Endothelial cell of umbilical vein (primary cell): ENCODE measurements around the gene BCAS4. TPM values are rescaled to one million over a fixed set of nuclear protein-coding genes. Genes with fewer than 3 reads are reported as not detected.

Experiments
- BruUV-seq: library from RNA; stranded (reverse); fragments of 400-500 nt; replicated peaks from 2 replicates; lab custom pipeline; 2021; lab: Mats Ljungman, UMichigan
- CTCF ChIA-PET: fragments of 300-600, 350-600 bp; sonication (Branson Sonifier 250); formaldehyde crosslinking; loops from one replicate; lab custom pipeline; 2021; ENCODE audit warnings: antibody characterized with exemption, inconsistent platforms; lab: Charles Lee
- POLR2A ChIA-PET: fragments of 300-600, 350-600 bp; sonication (Branson Sonifier 250); formaldehyde crosslinking; loops from one replicate; lab custom pipeline; 2021; ENCODE audit warnings: antibody characterized with exemption, inconsistent platforms; lab: Charles Lee
- DNase-seq: peaks from one replicate; pipeline ENCODE4 v3.0.0-alpha.2; 2011; ENCODE audit warnings: low read depth, low spot score
- FAIRE-seq: peaks from 2 replicates; lab custom pipeline; 2011; peaks lifted over from hg19 to GRCh38; lab: Jason Lieb, UNC
- H2AFZ ChIP-seq: 2 replicates; pipeline ENCODE4 v1.6.0; 2012; ENCODE audit warnings: low read depth, low read length, control low read depth, inconsistent platforms
- H3K27ac ChIP-seq: 2 replicates; pipeline ENCODE4 v1.5.1; 2011; ENCODE audit warnings: low read depth, mild to moderate bottlenecking, control low read depth, low read length, moderate library complexity; ENCODE audit not compliant: insufficient read depth
- H3K27me3 ChIP-seq, 2 experiments: 2 replicates each; pipeline versions ENCODE4 v1.6.0 to v1.6.1; 2011; ENCODE audit warnings: low read length in 2 of 2, mixed read lengths in 1 of 2; ENCODE audit not compliant: control insufficient read depth in 2 of 2, insufficient read depth in 2 of 2
- H3K36me3 ChIP-seq, 2 experiments: 2 replicates in 1 of 2; 3 replicates in 1 of 2; pipeline ENCODE4 v1.5.1; 2011; ENCODE audit warnings: low read length in 2 of 2, mild to moderate bottlenecking in 1 of 2, moderate library complexity in 1 of 2; ENCODE audit not compliant: control insufficient read depth in 2 of 2, insufficient read depth in 2 of 2; ENCODE audit errors: extremely low read depth in 1 of 2
- H3K4me1 ChIP-seq: 3 replicates; pipeline ENCODE4 v1.5.1; 2011; ENCODE audit warnings: mild to moderate bottlenecking, low read length; ENCODE audit not compliant: control insufficient read depth, insufficient read depth; ENCODE audit errors: extremely low read depth
- H3K4me2 ChIP-seq: 2 replicates; pipeline ENCODE4 v1.6.1; 2011; ENCODE audit warnings: low read length, control low read depth, mixed read lengths; ENCODE audit not compliant: insufficient read depth
- H3K4me3 ChIP-seq, 3 experiments: fragments of 200-600 bp in 1 of 3; sonication (generic), shearing (Covaris generic) in 1 of 3; replicated peaks in 1 of 3; 2 replicates each; pipeline ENCODE4 v1.5.1; 2011 to 2016; ENCODE audit warnings: control low read depth in 3 of 3, low read length in 3 of 3, mild to moderate bottlenecking in 2 of 3, inconsistent platforms in 1 of 3, low read depth in 1 of 3, moderate library complexity in 1 of 3; ENCODE audit not compliant: insufficient read depth in 1 of 3
- H3K79me2 ChIP-seq: 2 replicates; pipeline ENCODE4 v1.6.0; 2012; ENCODE audit warnings: low read length, inconsistent platforms; ENCODE audit not compliant: control insufficient read depth, insufficient read depth
- H3K9ac ChIP-seq: replicated peaks from 2 replicates; pipeline ENCODE3; 2011; ENCODE audit warnings: low read length, control low read depth; ENCODE audit not compliant: insufficient read depth; ENCODE audit errors: extremely low read depth
- H3K9me1 ChIP-seq: replicated peaks from 3 replicates; pipeline ENCODE4 v1.6.0; 2011; ENCODE audit warnings: mild to moderate bottlenecking, low read length; ENCODE audit not compliant: control insufficient read depth, insufficient read depth; ENCODE audit errors: extremely low read depth
- H3K9me3 ChIP-seq: replicated peaks from 2 replicates; pipeline ENCODE4 v1.5.1; 2012; ENCODE audit warnings: low read length, inconsistent platforms; ENCODE audit not compliant: control insufficient read depth, insufficient read depth
- H4K20me1 ChIP-seq: replicated peaks from 2 replicates; pipeline ENCODE3; 2011; ENCODE audit warnings: mild to moderate bottlenecking, low read length; ENCODE audit not compliant: control insufficient read depth, insufficient read depth; ENCODE audit errors: extremely low read depth
- CTCF ChIP-seq, 2 donors: IDR thresholded peaks; 1 replicate in 1 of 2; 2 replicates in 1 of 2; pipeline ENCODE4 v1.5.1; 2011; ENCODE audit warnings: low read length in 2 of 2, mild to moderate bottlenecking in 2 of 2, moderate library complexity in 2 of 2, control low read depth in 1 of 2, inconsistent platforms in 1 of 2, low read depth in 1 of 2; ENCODE audit not compliant: insufficient read depth in 1 of 2; ENCODE audit errors: extremely low read depth in 1 of 2
- EZH2 ChIP-seq: IDR thresholded peaks from 2 replicates; pipeline ENCODE4 v1.6.1; 2012; ENCODE audit warnings: borderline replicate concordance, low read depth, mild to moderate bottlenecking, moderate library complexity, low read length, inconsistent platforms; ENCODE audit not compliant: severe bottlenecking
- GATA2 ChIP-seq: IDR thresholded peaks from 2 replicates; pipeline ENCODE4 v1.7.0; 2011; ENCODE audit warnings: low read depth, mild to moderate bottlenecking, moderate library complexity, mixed read lengths, low read length; ENCODE audit not compliant: insufficient read length, insufficient read depth
- JUN ChIP-seq: IDR thresholded peaks from 2 replicates; pipeline ENCODE4 v1.6.1; 2011; ENCODE audit warnings: borderline replicate concordance, low read depth; ENCODE audit not compliant: insufficient read length, insufficient read depth
- MAX ChIP-seq: IDR thresholded peaks from 2 replicates; pipeline ENCODE4 v1.6.1; 2011; ENCODE audit not compliant: insufficient read depth, insufficient read length
- POLR2AphosphoS5 ChIP-seq: IDR thresholded peaks from 2 replicates; pipeline ENCODE4 v1.6.1; 2012; ENCODE audit warnings: low read depth, mild to moderate bottlenecking, control low read depth, low read length, moderate library complexity; ENCODE audit not compliant: insufficient read depth
- dilution Hi-C: fragments of 300-500 bp; cut with MboI; formaldehyde crosslinking; loops from one replicate; pipeline ENCODE4 v1.15.0; 2019; ENCODE audit warnings: low sequenced_read_pairs; ENCODE audit not compliant: extremely low pct_ligation_motif_present
- intact Hi-C: fragments of 100-400 bp; cut with micrococcal nuclease; formaldehyde crosslinking; loops from one replicate; pipeline ENCODE4 v1.10.0; 2022
- polyA plus RNA-seq, 4 experiments: library from polyadenylated mRNA; depleted of rRNA in 3 of 4; stranded (reverse) in 3 of 4; unstranded in 1 of 4; fragments of >200 nt; gene quantifications; 2 replicates each; pipeline versions ENCODE4 v1.2.1 to v1.2.3, GENCODE V29; 2011 to 2012; ENCODE audit warnings: missing spikeins in 1 of 4
- total RNA-seq: library from RNA; stranded (reverse); gene quantifications from 2 replicates; pipeline ENCODE4 v1.2.3, GENCODE V29; 2021

BCAS4 gene
- total and polyA plus RNA-seq, 2 donors (not counting 3 experiments of a cell fraction or from before 2014, with no cell fraction given) = 1.0 to 1.5 TPM

- H3K9me1 ChIP-seq = no peaks in the 10 kb centered on the region
- H3K79me2 ChIP-seq = peaks cover 99% of the 10 kb centered on the region
- dilution Hi-C loops (no loop called here), intact Hi-C loops (loop anchor here (1.0 kb wide), 1 partner anchor 13 kb away; no protein-coding TSS in a partner anchor)
- H3K27ac ChIP-seq = peak overlapping the region; percentile 43
- no peak overlapping the region for H3K9ac ChIP-seq
- TF ChIP-seq MAX (no peak), CTCF (IDR thresholded peaks at IDR 0.05; ENCODE audit: extremely low read depth in 1 of 2, insufficient read depth in 1 of 2, low read depth in 1 of 2, low read length in 2 of 2) (no peak), GATA2 (no peak), EZH2 (no peak), JUN (no peak), POLR2AphosphoS5 (no peak)
- FAIRE-seq (peak; percentile 78), DNase-seq (peak; percentile 51)
- H2AFZ ChIP-seq = no peak overlapping the region
- H3K9me3 ChIP-seq = no peaks in the 10 kb centered on the region
- no TSS peak for BruUV-seq
- no peak overlapping the region for H3K4me3 ChIP-seq
- peaks cover 27% of the 10 kb centered on the region for H4K20me1 ChIP-seq
- H3K4me1 ChIP-seq = peaks cover 39% of the 10 kb centered on the region
- ChIA-PET CTCF (interaction anchor here (1.2 to 4.2 kb wide), 7 partner anchors 9 to 125 kb away, joined by 3 to 57 read pairs (median 7); partner anchors contain the start of genes ADNP and BCAS4), POLR2A (interaction anchor here (2.7 kb wide), 1 partner anchor 12 kb away, joined by 7 read pairs; no protein-coding TSS in a partner anchor)
- no peaks in the 10 kb centered on the region for H3K27me3 ChIP-seq
- H3K4me2 ChIP-seq = peak overlapping the region; percentile 63
- H3K36me3 ChIP-seq = peaks cover 3% of the 10 kb centered on the region in 2 experiments
These were observed 121.4 kb downstream of the BCAS4 start for GRCh38 chr20:50916257-50916656.
